HCEC 1CT (cell line): ENCODE results near the gene COX4I1.

Experiments
- DNase-seq: peaks from one replicate; pipeline ENCODE4 v3.0.0-alpha.2; 2017

COX4I1 gene

GRCh38 chr16:85844169-85844481, 44.6 kb downstream of the COX4I1 start:
- DNase-seq, result no peak

- no peak for DNase-seq
Measured at GRCh38 chr16:85844786-85845185, 45.3 kb downstream of the COX4I1 start.

GRCh38 chr16:85845266-85845665, 45.8 kb downstream of the COX4I1 start:
- no peak for DNase-seq

- DNase-seq, result no peak
Measured at GRCh38 chr16:85846461-85846860, 47.0 kb downstream of the COX4I1 start.

GRCh38 chr16:85847036-85847435, 47.5 kb downstream of the COX4I1 start:
- DNase-seq, result no peak

GRCh38 chr16:85847681-85848601, 48.4 kb downstream of the COX4I1 start:
- no peak for DNase-seq

- DNase-seq, result no peak
Measured at GRCh38 chr16:85848986-85849385, 49.5 kb downstream of the COX4I1 start.

- DNase-seq, result no peak
Measured at GRCh38 chr16:85849388-85849787, 49.9 kb downstream of the COX4I1 start.

- DNase-seq, result no peak
Measured at GRCh38 chr16:85850344-85850880, 50.9 kb downstream of the COX4I1 start.

GRCh38 chr16:85851034-85851785, 51.7 kb downstream of the COX4I1 start:
- DNase-seq, result no peak

GRCh38 chr16:85853547-85854545, 54.4 kb downstream of the COX4I1 start:
- DNase-seq, result no peak

- no peak for DNase-seq
Measured at GRCh38 chr16:85854935-85855334, 55.4 kb downstream of the COX4I1 start.

- no peak for DNase-seq
Measured at GRCh38 chr16:85856079-85856478, 56.6 kb downstream of the COX4I1 start.

- no peak for DNase-seq
Measured at GRCh38 chr16:85856585-85856984, 57.1 kb downstream of the COX4I1 start.
